Peyer's patch (tissue), 4 donors: Measurements from ENCODE around the gene ST8SIA1.

Experiments
- CTCF ChIP-seq, 6 experiments: fragments of 450-650 bp in 4 of 6; fragments of 200-600 bp in 2 of 6; sonication (generic) in 1 of 6; IDR thresholded peaks; one replicate each; pipeline ENCODE4 v1.5.1; 2017 to 2019; ENCODE audit warnings: antibody characterized with exemption in 6 of 6, mild to moderate bottlenecking in 3 of 6, moderate library complexity in 1 of 6
- POLR2A ChIP-seq, 2 donors: fragments of 450-650 bp; IDR thresholded peaks; one replicate each; pipeline ENCODE4 v1.5.1; 2017; ENCODE audit warnings: antibody characterized with exemption in 2 of 2, mild to moderate bottlenecking in 2 of 2, moderate library complexity in 2 of 2

- TF ChIP-seq CTCF (IDR thresholded peaks at IDR 0.05) (no peak), POLR2A (IDR thresholded peaks at IDR 0.05) (no peak)
Measured at GRCh38 chr12:22276867-22277266, 57.6 kb downstream of the ST8SIA1 start.
